Activated CD4-positive, alpha-beta memory T cell treated with anti-CD3 and anti-CD28 coated beads, Interleukin-2, amount 10 ng/mL, durations not matched to agents 7 days and 5 days (primary cell): ENCODE measurements around the gene VPS13C. TPM values are rescaled to one million over a fixed set of nuclear protein-coding genes. Genes with fewer than 3 reads are reported as not detected.

Experiments used
- CTCF ChIA-PET: fragments of 350-600 bp; sonication (Branson Sonifier 250); formaldehyde crosslinking; loops from one replicate; lab custom pipeline; 2021; ENCODE audit warnings: antibody characterized with exemption, inconsistent platforms; lab: Charles Lee
- POLR2A ChIA-PET: fragments of 350-600 bp; sonication (Branson Sonifier 250); formaldehyde crosslinking; loops from one replicate; lab custom pipeline; 2021; ENCODE audit warnings: antibody characterized with exemption; lab: Charles Lee
- DNase-seq: peaks from one replicate; pipeline ENCODE4 v3.0.0-alpha.2; 2020
- H3K27ac Mint-ChIP-seq: one replicate; pipeline ENCODE4 v1.8.0; 2021; ENCODE audit warnings: mild to moderate bottlenecking, mixed read lengths
- H3K27me3 Mint-ChIP-seq: one replicate; pipeline ENCODE4 v1.8.0; 2021; ENCODE audit warnings: mixed read lengths
- H3K36me3 Mint-ChIP-seq: one replicate; pipeline ENCODE4 v1.8.0; 2021; ENCODE audit warnings: low read depth, mixed read lengths
- H3K4me1 Mint-ChIP-seq: one replicate; pipeline ENCODE4 v1.8.0; 2021; ENCODE audit warnings: mixed read lengths
- H3K4me3 Mint-ChIP-seq: one replicate; pipeline ENCODE4 v1.8.0; 2021; ENCODE audit warnings: mild to moderate bottlenecking, mixed read lengths
- H3K9me3 Mint-ChIP-seq: one replicate; pipeline ENCODE4 v1.8.0; 2021; ENCODE audit warnings: mixed read lengths
- total RNA-seq, 2 experiments: library from RNA; stranded (reverse); gene quantifications; one replicate each; pipeline ENCODE4 v1.2.3, GENCODE V29; 2021

VPS13C gene
- total RNA-seq, 2 experiments from 2014 or later = 63.6 to 76.7 TPM

GRCh38 chr15:62090988-62091387, 30.7 kb upstream of the VPS13C start:
- Mint-ChIP-seq H3K27me3 (no peaks in the 10 kb centered on the region), H3K4me3 (no peak overlapping the region), H3K9me3 (no peaks in the 10 kb centered on the region), H3K27ac (no peak overlapping the region), H3K4me1 (peaks cover 16% of the 10 kb centered on the region), H3K36me3 (no peaks in the 10 kb centered on the region)
- ChIA-PET CTCF (interaction anchor here (1.2 kb wide), 1 partner anchor 14 kb away, joined by 3 read pairs; no protein-coding TSS in a partner anchor), POLR2A (no interaction called here)
- DNase-seq = no peak

DNA sequence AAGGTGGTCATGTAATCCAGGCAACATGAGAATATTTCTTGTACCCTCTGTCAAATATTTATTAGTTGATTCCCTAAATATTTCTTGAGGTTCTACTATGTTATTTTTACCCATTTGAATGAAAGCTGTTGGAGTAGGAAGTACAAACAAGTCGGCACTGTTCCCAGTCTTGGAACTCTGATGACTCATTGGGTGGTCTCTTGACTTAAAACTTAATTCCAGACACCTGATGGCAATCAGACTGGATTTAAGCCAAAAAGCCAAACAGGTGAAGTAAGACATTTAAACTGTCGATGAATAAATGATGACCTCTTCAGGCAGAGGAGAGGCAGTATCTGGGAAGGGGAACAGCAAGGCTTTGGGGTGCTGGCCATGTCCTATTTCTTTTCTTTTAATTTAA, 29.4 kb upstream of the VPS13C start:
- ChIA-PET CTCF (interaction anchor here (1.8 kb wide), 1 partner anchor 29 kb away, joined by 4 read pairs; the partner anchor contains the start of gene VPS13C), POLR2A (no interaction called here)
- no peaks in the 10 kb centered on the region for H3K27me3 Mint-ChIP-seq
- peaks cover 1% of the 10 kb centered on the region for H3K9me3 Mint-ChIP-seq
- peaks cover 16% of the 10 kb centered on the region for H3K4me1 Mint-ChIP-seq
- H3K36me3 Mint-ChIP-seq = no peaks in the 10 kb centered on the region
- no peak overlapping the region for H3K27ac Mint-ChIP-seq
- DNase-seq = no peak
- H3K4me3 Mint-ChIP-seq = no peak overlapping the region

DNA sequence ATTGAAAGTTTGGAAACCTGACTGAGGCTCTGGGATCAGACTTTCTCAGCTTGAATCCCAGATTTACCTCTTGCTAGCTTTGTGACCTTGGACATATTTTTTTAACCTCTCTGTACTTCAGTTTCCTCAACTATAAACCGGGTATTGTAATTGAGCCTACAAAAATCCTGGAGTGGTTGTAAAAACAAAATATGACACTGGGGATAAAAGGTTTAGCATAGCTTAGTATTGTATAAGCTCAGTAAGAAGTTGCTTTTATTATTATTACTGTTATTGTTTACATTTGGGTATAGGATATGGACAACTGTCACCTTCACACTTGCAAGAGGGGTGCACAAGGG, 28.1 kb upstream of the VPS13C start:
- Mint-ChIP-seq H3K27ac (no peak overlapping the region), H3K27me3 (no peaks in the 10 kb centered on the region), H3K36me3 (peaks cover 7% of the 10 kb centered on the region), H3K9me3 (peaks cover 9% of the 10 kb centered on the region), H3K4me3 (no peak overlapping the region), H3K4me1 (peaks cover 16% of the 10 kb centered on the region)
- no peak for DNase-seq
- CTCF ChIA-PET = interaction anchor here (1.8 kb wide), 1 partner anchor 28 kb away, joined by 4 read pairs; the partner anchor contains the start of gene VPS13C
- POLR2A ChIA-PET = interaction anchor here (1.2 kb wide), 1 partner anchor 37 kb away, joined by 8 read pairs; no protein-coding TSS in a partner anchor

- Mint-ChIP-seq H3K36me3 (peaks cover 7% of the 10 kb centered on the region), H3K4me3 (no peak overlapping the region), H3K9me3 (peaks cover 9% of the 10 kb centered on the region), H3K27me3 (no peaks in the 10 kb centered on the region), H3K4me1 (peaks cover 16% of the 10 kb centered on the region), H3K27ac (peak overlapping the region; percentile 58)
- no peak for DNase-seq
- CTCF ChIA-PET = interaction anchor here (1.8 kb wide), 1 partner anchor 27 kb away, joined by 4 read pairs; the partner anchor contains the start of gene VPS13C
- POLR2A ChIA-PET = interaction anchor here (1.2 kb wide), 1 partner anchor 37 kb away, joined by 8 read pairs; no protein-coding TSS in a partner anchor
Measured at GRCh38 chr15:62087671-62088352, 27.6 kb upstream of the VPS13C start.

GRCh38 chr15:62085740-62086139, 25.5 kb upstream of the VPS13C start:
- Mint-ChIP-seq H3K27ac (no peak overlapping the region), H3K27me3 (peaks cover 3% of the 10 kb centered on the region)

DNA sequence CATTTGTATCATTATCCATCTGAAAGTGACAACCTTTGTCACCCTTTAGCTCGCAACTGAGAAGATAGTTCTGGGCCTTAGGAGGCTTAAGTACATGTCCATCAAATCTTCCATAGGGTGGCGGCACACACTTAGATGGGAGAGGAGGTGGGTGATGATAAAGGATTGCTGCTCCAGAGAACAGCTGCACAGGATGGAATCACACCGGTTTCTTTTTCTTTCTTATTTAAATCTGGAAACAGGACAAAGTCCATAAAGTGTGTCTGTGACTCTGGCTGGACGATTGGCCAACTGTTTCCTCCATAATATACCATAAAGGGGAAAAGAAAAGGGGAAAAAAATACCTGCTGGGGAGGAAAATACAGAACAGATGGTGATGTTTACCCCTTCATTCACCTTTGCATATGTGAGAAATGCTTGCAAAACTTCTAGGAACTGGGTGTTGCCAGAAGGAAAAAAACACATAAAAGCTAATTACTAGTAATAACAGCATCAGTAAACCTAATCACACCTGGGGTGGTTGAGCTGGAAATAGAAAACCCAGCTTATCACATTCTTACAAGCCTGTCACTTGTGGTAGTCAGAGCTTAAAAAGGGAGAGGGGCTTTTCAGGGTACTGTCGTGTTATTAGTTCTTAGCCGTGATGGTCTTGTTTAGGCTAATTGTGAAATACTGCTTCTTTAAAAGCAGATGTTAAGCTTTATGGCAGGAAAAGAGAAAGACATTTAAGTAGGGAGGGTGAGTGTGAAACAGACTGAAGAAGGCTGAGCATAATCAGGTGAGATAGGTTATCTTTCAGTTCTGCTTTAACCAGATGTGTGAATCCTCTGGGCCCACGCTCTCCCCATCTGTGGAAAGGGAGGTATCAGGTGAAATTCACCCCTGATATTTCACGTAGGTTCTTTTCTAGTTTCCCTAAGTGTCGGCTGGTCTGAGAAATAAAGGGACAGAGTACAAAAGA, 23.2 kb upstream of the VPS13C start:
- ChIA-PET POLR2A (no interaction called here), CTCF (interaction anchor here (1.0 to 1.2 kb wide), 2 partner anchors 23 to 658 kb away, joined by 3 read pairs; no protein-coding TSS in a partner anchor)
- Mint-ChIP-seq H3K27me3 (peaks cover 3% of the 10 kb centered on the region), H3K27ac (no peak overlapping the region), H3K4me1 (peaks cover 15% of the 10 kb centered on the region), H3K4me3 (no peak overlapping the region), H3K36me3 (peaks cover 7% of the 10 kb centered on the region), H3K9me3 (peaks cover 9% of the 10 kb centered on the region)
- no peak for DNase-seq

More at GRCh38 chr15:62085740-62086139, 25.5 kb upstream of the VPS13C start:
- no peak for DNase-seq
- H3K9me3 Mint-ChIP-seq = peaks cover 9% of the 10 kb centered on the region
- H3K4me1 Mint-ChIP-seq = peaks cover 16% of the 10 kb centered on the region
- ChIA-PET POLR2A (no interaction called here), CTCF (no interaction called here)
- no peak overlapping the region for H3K4me3 Mint-ChIP-seq
- peaks cover 7% of the 10 kb centered on the region for H3K36me3 Mint-ChIP-seq

DNA sequence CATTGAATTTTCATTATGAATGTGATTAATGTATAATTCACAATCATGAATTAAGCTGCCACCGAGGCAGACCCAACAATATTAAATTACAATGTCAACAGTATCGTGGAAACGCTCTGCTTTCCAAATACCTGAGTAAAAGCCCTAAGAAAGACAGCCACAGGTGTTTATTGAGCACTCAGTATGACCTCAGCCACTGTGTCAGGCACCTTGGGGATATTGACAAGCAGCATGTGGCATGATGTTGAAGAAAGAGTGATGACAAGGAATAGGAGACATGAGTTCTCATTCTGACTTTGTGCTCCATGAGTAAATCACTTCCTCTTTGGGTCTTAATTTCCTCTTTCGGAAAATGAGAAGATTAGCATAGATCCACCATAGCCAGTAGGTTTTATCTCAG, 19.3 kb upstream of the VPS13C start:
- Mint-ChIP-seq H3K4me3 (no peak overlapping the region), H3K27me3 (peaks cover 3% of the 10 kb centered on the region), H3K27ac (no peak overlapping the region), H3K36me3 (peaks cover 7% of the 10 kb centered on the region), H3K4me1 (no peaks in the 10 kb centered on the region), H3K9me3 (peaks cover 7% of the 10 kb centered on the region)
- ChIA-PET POLR2A (no interaction called here), CTCF (no interaction called here)
- DNase-seq = no peak

DNA sequence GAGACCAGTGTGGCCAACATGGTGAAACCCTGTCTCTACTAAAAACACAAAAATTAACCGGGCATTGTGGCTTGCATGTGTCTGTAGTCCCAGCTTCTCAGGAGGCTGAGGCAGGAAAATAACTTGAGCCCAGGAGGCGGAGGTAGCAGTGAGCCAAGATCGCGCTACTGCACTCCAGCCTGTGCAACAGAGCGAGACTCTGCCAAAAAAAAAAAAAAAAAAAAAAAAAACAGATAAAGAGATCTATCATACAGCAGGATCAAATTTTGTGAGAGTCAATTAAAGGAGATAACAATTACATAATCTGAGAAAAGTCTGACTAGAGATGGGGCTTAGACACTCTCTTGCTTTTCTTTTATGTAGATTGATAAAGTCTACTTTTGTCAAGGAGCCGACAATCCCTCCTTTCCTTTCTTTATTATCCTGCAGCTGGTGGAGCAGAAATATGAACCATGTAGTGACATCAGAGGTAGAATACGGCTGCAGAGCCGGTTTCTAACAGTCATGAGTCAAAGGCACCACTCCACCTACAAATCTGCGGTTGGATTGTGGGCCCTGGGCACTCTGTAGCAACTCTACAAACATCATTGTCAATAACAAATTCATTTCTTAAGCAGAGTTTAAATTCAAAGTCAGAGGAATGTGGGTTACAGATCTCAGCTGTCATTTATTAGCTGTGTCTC, 15.5 kb upstream of the VPS13C start:
- DNase-seq = no peak
- Mint-ChIP-seq H3K36me3 (no peaks in the 10 kb centered on the region), H3K9me3 (no peaks in the 10 kb centered on the region), H3K27me3 (peaks cover 5% of the 10 kb centered on the region), H3K4me3 (no peak overlapping the region), H3K4me1 (no peaks in the 10 kb centered on the region), H3K27ac (no peak overlapping the region)
- POLR2A ChIA-PET = no interaction called here
- CTCF ChIA-PET = interaction anchor here (0.7 to 2.1 kb wide), 3 partner anchors 8 to 206 kb away, joined by 3 to 5 read pairs (median 4); partner anchors contain the start of gene C2CD4A

GRCh38 chr15:62071711-62072308, 11.6 kb upstream of the VPS13C start:
- no peak for DNase-seq
- CTCF ChIA-PET = interaction anchor here (1.0 to 2.6 kb wide), 10 partner anchors 9 to 237 kb away, joined by 3 to 19 read pairs (median 4); partner anchors contain the start of gene VPS13C
- POLR2A ChIA-PET = no interaction called here
- Mint-ChIP-seq H3K4me1 (peaks cover 14% of the 10 kb centered on the region), H3K9me3 (no peaks in the 10 kb centered on the region), H3K36me3 (no peaks in the 10 kb centered on the region), H3K27me3 (peaks cover 22% of the 10 kb centered on the region), H3K4me3 (no peak overlapping the region), H3K27ac (no peak overlapping the region)

DNA sequence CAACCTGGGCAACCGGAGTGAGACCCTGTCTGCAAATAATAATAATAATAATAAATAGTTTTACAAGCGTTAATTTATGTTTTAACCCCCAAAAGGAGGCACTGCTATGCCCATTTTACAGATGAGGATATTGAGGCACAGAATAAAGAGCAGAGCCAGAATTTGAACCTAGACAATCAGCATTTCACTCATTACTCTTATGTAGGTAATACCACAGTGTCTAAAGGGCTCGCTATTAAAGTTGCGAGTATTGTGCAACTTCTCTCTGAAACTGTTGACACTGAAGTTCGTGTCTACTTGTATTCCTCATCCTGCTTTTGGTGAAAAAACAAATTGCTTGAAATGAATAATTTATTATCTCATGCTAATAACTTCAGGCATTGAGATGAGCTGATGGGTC, 9.3 kb upstream of the VPS13C start:
- Mint-ChIP-seq H3K4me1 (peaks cover 20% of the 10 kb centered on the region), H3K9me3 (no peaks in the 10 kb centered on the region), H3K27ac (no peak overlapping the region), H3K4me3 (no peak overlapping the region), H3K36me3 (no peaks in the 10 kb centered on the region), H3K27me3 (peaks cover 34% of the 10 kb centered on the region)
- ChIA-PET CTCF (interaction anchor here (1.1 to 2.4 kb wide), 4 partner anchors 9 to 234 kb away, joined by 3 to 9 read pairs (median 4); partner anchors contain the start of gene VPS13C), POLR2A (interaction anchor here (1.9 kb wide), 1 partner anchor 9 kb away, joined by 5 read pairs; the partner anchor contains the start of gene VPS13C)
- DNase-seq = no peak

DNA sequence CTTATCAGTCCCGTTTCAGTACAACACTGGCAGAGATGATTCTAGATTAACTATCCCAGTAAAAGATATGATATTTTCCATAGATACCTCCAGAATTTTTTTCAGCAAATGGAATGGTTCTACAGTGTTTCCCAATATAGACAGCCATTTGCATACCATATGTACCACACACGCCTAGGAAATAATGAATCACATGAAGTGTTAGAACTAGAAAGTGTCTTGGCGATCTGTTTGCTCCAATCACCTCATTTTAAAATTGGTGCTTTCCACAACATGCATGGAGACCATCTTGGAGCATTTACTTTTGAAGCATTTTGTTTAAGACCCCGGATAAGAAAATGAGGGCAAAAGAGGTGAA, 8.5 kb upstream of the VPS13C start:
- CTCF ChIA-PET = interaction anchor here (0.7 to 2.4 kb wide), 3 partner anchors 8 to 57 kb away, joined by 4 to 9 read pairs (median 5); partner anchors contain the start of gene VPS13C
- H3K9me3 Mint-ChIP-seq = no peaks in the 10 kb centered on the region

More for the DNA sequence above, 8.5 kb upstream of the VPS13C start:
- Mint-ChIP-seq H3K4me1 (peaks cover 20% of the 10 kb centered on the region), H3K27me3 (peaks cover 36% of the 10 kb centered on the region), H3K36me3 (no peaks in the 10 kb centered on the region), H3K27ac (peak overlapping the region; percentile 54), H3K4me3 (peak overlapping the region; percentile 75)
- POLR2A ChIA-PET = interaction anchor here (0.7 to 2.3 kb wide), 3 partner anchors 8 to 73 kb away, joined by 3 to 9 read pairs (median 5); partner anchors contain the start of gene VPS13C
- DNase-seq = no peak
